Measurements from ENCODE around the gene IER5L. TPM values are rescaled to one million over a fixed set of nuclear protein-coding genes. Genes with fewer than 3 reads are reported as not detected.

Gene IER5L
- total and polyA plus RNA-seq, 9 of the 15 experiments (the other 6 are each of a cell fraction or from before 2014, with no cell fraction given), result 0.14 to 11.9 (median 0.52) TPM

- no peak for TF ChIP-seq PREB (CRISPR knock-in tag; IDR thresholded peaks at IDR 0.05)
- TF ChIP-seq HNRNPK (IDR thresholded peaks at IDR 0.05; ENCODE audit: low read depth, low read length, poor library complexity, severe bottlenecking), result no peak
- TF ChIP-seq NR1H2 (CRISPR knock-in tag; IDR thresholded peaks at IDR 0.05), result no peak
- TF ChIP-seq RBM15 (IDR thresholded peaks at IDR 0.05; ENCODE audit: insufficient read depth, low read length), result no peak
- TF ChIP-seq NCOA2 (IDR thresholded peaks at IDR 0.05; ENCODE audit: partially characterized antibody in 2 of 2), result no peak
- TF ChIP-seq ZBTB11 (CRISPR knock-in tag; IDR thresholded peaks at IDR 0.05), result peak in 1 of 3 experiments; percentile 57; a peak in 2 of 6 replicates
- TF ChIP-seq MECOM (CRISPR knock-in tag; IDR thresholded peaks at IDR 0.05), result no peak
- no peak for TF ChIP-seq ESRRB (CRISPR knock-in tag; IDR thresholded peaks at IDR 0.05; ENCODE audit: borderline replicate concordance)
- no peak for TF ChIP-seq GTF2A2 (tag; IDR thresholded peaks at IDR 0.05)
- no peak for TF ChIP-seq AFF4 (CRISPR knock-in tag; IDR thresholded peaks at IDR 0.05)
- TF ChIP-seq GTF2B (IDR thresholded peaks at IDR 0.05; ENCODE audit: extremely low read depth, insufficient read length), result no peak
- TF ChIP-seq SLC30A9 (CRISPR knock-in tag; IDR thresholded peaks at IDR 0.05), result no peak
- no peak for TF ChIP-seq RAD21 (CRISPR knock-in tag; conservative IDR thresholded peaks at IDR 0.05 in 1 of 2, IDR thresholded peaks at IDR 0.05 in 1 of 2)
- no peak for TF ChIP-seq PTBP1 (IDR thresholded peaks at IDR 0.05; ENCODE audit: low read depth, low read length)
These were observed 2.0 kb downstream of the IER5L start (continued) for GRCh38 chr9:129175825-129176633.

Measured in K562 (cell line).